HG03095 (cell line): Measurements from ENCODE around the gene NPB.

Source experiments
- ATAC-seq: cut with Tn5 transposase; IDR thresholded peaks from one replicate; pipeline ENCODE4 v1.9.1; 2021; ENCODE audit warnings: moderate library complexity; ENCODE audit not compliant: unreplicated experiment

NPB gene

DNA sequence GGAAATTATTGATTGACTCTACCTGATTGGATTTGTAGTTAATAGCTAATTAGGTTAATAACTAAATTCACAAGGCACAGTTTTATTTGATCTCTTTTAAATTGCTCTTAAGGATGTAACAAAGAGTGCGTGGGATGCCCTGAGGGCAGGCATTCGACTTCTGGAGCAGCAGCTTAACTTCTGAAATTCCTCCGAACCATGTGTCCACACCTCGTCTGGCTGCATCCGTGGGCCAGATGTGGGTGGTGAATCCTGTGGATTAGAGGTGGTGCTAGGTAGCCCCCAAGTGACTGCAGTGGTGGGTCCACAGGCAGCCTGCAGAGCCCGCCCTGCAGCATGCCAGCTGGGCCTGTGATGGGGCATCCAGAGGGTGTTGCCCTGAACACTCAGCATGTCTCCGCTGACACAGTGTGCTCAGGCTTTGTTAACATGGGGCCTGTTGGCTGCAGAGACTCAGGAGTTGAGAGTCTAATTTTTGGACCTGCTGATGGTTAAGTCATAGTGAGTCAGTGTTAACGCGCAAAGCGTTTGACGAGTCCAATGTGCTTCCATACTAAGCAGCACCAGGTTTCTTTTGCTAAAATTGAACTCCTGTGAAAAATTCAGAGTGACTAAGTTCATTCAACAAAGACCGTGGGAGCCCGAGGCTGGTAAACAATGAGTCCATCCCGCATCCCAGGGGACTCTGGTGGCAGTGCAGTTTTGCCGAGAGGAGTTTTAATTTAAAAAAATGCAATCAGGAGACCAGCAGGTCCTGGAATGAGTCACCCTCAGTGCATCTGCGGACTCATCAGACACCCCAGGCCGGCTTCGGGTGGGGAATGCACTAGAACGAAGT is 3.8 kb upstream of the NPB start:
- ATAC-seq, result no peak

GRCh38 chr17:81898885-81899284 is 3.2 kb upstream of the NPB start:
- no peak for ATAC-seq

GRCh38 chr17:81899514-81900166 is 2.4 kb upstream of the NPB start:
- no peak for ATAC-seq

- ATAC-seq, result no peak
These were observed 1.7 kb upstream of the NPB start for GRCh38 chr17:81900181-81900820.

DNA sequence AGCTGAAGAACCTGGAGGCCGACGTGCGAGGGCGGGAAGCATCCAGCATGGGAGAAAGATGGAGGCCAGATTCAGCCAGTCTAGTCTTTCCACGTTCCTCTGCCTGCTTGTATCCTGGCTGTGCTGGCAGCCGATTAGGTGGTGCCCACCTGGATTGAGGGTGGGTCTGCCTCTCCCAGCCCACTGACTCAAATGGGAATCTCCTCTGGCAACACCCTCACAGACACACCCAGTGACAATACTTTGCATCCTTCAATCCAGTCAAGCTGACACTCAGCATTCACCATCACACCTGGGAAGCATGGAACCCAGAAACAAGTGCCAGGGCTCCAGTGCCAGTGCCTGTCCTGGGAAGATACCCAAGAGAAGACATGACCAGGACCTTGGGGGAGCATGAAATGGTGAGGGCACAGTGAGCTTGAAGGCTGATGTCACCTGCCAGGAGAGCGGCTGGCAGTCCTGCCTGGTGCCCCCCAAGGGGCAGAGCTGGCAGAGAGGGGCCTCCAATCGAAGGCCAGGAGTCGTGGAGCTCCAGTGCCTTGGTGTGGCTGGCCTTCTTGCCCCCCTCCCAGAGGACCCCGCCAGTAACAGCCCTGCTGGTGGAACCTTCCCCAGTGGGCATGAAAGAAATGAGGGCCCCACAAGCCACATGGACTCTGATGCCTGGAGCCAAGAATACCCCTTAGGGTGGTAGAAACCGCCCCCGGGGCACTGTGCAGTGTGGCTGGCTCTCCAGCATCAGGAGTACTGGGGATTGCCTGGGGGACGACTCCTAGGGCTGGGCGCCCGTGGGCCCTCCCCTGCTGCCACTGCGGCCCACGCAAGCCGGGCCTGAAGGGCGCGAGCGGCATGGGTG is 643 bp upstream of the NPB start:
- ATAC-seq, result no peak

DNA sequence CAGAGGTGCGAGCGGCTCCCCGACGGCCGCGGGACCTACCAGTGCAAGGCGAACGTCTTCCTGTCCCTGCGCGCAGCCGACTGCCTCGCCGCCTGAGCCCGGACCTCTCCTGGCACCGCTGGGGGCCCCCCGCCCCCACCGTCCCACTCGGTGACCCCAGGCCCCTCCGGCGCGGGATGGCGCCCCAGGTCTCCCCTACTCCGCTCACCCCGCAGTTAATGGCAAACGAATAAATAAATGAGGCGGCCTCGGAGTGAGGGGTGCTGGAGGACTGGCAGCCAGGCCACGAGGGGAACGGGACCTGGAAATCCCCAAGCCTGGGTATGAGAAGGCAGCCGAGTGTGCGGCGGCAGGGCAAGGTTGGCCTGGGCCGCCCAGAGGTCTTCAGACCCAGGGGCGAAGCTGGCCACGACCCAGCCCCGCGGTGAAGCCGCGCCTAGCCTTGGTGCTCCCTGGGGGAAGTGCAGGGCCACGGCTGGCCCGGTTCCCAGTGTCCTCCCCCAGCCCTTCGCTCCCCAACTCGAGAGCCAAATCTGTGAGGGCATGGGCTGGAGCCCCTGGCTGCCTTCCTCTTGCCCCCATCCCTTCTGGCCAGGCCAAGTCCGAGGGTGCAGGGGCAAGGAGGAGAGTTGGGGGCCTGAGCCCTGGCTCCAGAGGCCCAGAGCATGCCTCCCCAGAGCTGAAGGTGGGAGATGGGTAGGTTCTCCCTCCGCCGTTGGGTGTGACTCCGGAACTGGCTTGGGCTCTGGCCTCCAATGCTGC is 796 bp downstream of the NPB start:
- ATAC-seq, result no peak

- no peak for ATAC-seq
These were observed 1.4 kb downstream of the NPB start for GRCh38 chr17:81903415-81903831.

DNA sequence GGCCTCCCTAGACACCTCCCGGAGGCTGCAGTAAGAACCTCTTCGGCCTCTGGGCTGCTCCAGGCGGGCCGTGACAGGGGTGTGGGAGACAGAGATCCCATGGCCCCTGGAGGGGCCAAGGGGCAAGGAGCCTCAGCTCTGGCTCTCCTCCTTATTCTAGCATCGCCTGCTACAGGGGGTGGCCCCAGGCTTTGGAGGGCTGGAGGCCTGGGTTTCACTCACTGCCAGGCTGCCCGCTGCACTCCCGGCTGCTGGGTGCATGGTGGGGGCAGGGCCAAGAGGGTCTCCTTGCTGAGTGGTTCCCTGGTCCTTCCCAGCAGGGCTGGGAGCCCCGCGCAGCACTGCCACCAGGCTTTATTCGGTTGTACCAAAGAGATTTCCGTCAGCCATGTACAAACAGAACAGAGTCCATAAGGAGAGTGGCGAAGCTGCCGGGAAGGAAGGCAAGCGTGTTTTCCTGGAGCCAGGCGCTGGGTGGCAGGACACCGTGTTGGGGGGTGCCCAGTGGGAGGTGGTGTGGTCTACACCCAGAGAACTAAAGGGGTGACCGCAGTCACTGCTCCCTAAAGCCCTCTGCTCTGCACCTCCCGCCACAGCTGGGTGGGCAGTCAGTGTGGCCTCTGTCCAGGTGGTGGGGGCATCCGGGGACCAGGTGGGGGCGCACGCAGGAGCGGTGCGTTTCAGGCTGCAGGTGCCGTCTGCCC is 2.0 kb downstream of the NPB start:
- no peak for ATAC-seq

- ATAC-seq, result no peak
These were observed 2.8 kb downstream of the NPB start for GRCh38 chr17:81904600-81905423.

DNA sequence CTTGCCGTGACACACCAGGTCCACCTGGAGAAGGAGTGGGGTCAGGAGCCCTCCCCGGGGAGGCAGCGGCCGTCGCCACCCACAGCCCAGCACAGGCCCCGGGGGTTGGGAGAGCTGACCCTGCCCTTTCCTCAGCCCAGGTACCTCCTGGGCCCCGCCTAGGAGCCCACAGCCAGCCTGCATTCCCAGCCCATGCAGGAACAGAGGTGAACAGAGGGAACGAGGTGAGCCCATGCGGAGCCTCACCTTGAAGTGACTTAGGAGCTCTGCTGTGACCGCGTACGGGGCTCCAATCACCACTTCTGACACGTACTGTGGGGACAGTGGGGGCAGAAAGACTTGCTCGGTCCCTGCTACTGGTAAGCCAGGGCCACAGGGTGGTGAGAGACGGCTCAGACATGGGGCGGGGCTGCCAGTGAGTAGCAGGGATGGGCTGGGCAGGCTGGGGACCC is 3.4 kb downstream of the NPB start:
- ATAC-seq, result no peak

DNA sequence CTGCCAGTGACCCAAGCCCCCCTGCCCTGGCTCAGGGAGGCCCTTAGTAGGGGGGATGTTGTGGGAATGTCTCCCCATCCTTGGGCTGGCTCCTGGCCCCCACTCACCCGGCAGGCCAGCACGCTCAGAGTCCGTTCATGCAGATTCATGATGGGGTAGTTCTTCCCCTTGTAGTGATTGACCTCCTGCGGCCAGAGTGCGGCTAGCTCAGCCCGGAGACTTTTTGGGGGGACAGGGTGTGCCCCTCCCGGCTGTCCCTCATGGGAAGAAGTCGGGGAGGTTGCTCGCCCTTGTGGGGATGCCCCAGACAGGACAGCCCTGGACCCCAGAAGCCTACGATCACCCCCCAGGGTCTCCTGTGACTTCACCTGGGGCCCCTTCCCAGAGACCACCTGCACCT is 4.0 kb downstream of the NPB start:
- ATAC-seq, result no peak

GRCh38 chr17:81906476-81907218 is 4.6 kb downstream of the NPB start:
- ATAC-seq, result no peak

DNA sequence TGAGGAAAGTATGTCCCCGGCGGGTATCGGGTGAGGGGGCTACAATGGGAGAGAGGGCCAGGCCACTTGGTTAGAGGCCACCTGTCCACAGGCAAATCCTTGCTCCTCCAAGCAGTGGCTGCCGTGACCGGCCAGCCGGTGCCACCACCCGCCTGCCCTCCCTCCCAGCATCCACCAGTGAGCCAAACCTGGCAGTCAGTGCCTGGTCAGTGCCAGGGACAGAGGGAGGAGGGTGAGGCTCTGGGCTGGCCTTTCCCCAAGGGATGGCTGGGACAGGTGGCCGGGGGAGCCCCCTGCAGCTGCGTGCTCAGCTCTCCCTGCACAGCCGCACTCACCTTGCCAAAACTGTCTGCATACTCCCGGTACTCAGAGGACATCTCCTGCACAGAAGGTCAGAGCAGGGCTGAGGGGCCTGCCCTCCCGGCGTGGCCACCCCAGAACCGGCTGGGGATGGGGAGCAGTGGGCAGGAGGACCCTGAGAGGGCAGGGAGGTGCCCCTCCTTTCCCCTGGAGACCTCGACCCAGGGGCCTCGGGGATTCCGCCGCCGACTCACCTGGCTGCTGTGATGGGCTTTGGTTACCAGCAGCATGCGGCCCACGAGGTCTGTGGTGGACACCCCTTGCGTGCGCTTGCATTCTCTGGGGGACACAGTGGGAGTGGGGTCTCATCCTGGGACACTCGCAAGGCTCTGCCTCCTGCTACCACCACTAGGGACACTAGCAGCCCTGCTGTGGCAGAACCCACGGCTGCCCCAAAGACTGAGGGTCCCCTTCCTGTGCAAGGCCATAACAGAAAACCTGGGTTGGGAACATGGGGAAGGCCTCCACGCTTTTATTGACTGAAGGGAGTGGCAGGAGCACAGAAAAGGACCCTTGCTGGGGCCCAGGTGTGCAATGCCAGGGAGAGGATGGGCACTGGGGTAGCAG is 5.4 kb downstream of the NPB start:
- ATAC-seq, result no peak

GRCh38 chr17:81908793-81909192 is 6.8 kb downstream of the NPB start:
- no peak for ATAC-seq

- ATAC-seq, result no peak
These were observed 7.2 kb downstream of the NPB start for GRCh38 chr17:81909231-81909630.

DNA sequence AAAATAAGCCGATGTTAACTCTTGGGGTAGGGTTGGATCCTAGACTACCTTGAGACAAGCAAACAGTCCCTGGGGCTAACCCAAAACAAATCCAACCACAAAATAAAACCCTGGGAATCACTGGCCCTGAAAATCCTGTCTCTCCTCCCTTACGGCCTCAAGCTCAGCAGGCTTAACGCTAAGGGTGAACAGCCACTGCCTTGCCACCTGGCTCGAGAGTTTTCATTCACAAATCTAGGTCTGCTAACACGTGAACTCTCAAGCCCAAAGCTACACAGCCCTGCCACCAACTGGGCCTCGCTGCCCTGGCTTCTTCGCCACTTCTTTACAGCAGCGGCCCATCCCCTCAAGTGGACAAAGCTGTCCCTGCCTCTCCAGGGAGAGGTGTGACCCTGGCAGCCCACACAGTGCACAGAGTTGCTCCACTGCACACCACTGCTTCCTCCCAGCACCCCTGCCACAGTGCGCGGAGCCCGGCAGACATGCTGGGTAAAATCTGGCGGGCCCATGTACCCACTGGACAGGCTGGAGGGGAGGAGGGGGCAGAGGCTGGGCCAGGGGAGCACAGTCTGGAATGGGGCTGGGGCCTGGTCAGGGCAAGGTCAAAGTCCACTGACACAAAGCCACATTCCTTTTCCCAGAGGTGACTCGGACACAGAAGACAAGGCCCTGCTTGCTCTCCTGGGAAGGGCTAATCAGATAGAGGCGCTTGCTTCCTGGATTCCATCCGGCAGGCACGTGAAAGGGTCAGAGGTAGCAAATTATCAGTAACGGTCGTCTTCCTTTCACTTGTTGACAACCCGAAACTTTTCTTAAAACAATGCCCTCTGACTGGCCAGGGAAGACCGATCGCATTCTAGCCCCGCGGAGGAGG is 8.2 kb downstream of the NPB start:
- ATAC-seq, result no peak
